ENCODE data around the gene GNB1L. TPM values are rescaled to one million over a fixed set of nuclear protein-coding genes. Genes with fewer than 3 reads are reported as not detected.

GNB1L gene
- polyA plus RNA-seq, 1 donor from 2014 or later = 16.5 TPM

DNA sequence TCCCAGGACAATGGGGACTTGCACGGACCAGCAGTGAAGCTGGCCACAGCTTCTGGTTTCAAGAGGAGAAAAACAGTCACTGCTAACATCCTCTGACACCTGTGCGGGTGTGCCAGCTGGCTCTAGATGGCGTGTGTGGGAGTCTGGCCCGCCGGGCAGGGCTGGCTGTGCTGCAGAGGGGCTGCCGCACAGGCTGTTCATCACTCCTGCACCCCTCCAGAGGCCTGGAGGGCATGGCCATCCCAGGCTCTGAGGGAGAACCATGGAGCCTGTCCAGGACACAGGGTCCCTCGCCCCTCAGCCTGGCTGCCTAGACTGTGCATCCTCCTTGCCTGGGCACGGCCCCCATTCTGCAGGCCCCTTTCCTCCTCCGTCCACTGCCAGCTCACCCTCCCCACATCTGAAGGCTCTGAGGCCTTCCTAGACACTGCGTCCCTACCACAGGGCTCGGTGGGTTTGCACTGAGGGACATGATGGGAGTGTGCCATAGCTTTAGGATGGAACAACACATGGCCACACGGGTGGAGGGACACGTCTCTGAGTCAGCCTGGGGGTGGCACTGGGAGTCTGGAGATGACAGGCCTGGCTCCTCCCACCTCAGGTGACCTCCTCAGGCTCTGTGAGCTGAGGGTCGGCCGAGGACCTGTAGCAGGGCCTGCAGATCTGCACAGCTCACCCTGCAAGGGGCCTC lies 42.1 kb upstream of the GNB1L start:
- no peaks in the 10 kb centered on the region for H3K27me3 ChIP-seq (ENCODE audit: insufficient read depth, low read depth, low read length)
- no peaks in the 10 kb centered on the region for H4K20me1 ChIP-seq (ENCODE audit: insufficient read depth)
- TF ChIP-seq, protein P1, sequence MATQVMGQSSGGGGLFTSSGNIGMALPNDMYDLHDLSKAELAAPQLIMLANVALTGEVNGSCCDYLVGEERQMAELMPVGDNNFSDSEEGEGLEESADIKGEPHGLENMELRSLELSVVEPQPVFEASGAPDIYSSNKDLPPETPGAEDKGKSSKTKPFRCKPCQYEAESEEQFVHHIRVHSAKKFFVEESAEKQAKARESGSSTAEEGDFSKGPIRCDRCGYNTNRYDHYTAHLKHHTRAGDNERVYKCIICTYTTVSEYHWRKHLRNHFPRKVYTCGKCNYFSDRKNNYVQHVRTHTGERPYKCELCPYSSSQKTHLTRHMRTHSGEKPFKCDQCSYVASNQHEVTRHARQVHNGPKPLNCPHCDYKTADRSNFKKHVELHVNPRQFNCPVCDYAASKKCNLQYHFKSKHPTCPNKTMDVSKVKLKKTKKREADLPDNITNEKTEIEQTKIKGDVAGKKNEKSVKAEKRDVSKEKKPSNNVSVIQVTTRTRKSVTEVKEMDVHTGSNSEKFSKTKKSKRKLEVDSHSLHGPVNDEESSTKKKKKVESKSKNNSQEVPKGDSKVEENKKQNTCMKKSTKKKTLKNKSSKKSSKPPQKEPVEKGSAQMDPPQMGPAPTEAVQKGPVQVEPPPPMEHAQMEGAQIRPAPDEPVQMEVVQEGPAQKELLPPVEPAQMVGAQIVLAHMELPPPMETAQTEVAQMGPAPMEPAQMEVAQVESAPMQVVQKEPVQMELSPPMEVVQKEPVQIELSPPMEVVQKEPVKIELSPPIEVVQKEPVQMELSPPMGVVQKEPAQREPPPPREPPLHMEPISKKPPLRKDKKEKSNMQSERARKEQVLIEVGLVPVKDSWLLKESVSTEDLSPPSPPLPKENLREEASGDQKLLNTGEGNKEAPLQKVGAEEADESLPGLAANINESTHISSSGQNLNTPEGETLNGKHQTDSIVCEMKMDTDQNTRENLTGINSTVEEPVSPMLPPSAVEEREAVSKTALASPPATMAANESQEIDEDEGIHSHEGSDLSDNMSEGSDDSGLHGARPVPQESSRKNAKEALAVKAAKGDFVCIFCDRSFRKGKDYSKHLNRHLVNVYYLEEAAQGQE (IDR thresholded peaks at IDR 0.05; ENCODE audit: borderline replicate concordance) = no peak
- TF ChIP-seq TAF1 (IDR thresholded peaks at IDR 0.05; ENCODE audit: low read depth) = no peak
- TF ChIP-seq POLR2AphosphoS5 (IDR thresholded peaks at IDR 0.05) = no peak
- TF ChIP-seq, protein P2, sequence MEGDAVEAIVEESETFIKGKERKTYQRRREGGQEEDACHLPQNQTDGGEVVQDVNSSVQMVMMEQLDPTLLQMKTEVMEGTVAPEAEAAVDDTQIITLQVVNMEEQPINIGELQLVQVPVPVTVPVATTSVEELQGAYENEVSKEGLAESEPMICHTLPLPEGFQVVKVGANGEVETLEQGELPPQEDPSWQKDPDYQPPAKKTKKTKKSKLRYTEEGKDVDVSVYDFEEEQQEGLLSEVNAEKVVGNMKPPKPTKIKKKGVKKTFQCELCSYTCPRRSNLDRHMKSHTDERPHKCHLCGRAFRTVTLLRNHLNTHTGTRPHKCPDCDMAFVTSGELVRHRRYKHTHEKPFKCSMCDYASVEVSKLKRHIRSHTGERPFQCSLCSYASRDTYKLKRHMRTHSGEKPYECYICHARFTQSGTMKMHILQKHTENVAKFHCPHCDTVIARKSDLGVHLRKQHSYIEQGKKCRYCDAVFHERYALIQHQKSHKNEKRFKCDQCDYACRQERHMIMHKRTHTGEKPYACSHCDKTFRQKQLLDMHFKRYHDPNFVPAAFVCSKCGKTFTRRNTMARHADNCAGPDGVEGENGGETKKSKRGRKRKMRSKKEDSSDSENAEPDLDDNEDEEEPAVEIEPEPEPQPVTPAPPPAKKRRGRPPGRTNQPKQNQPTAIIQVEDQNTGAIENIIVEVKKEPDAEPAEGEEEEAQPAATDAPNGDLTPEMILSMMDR (IDR thresholded peaks at IDR 0.05; ENCODE audit: poor library complexity, severe bottlenecking) = no peak
- TF ChIP-seq EP300 (conservative IDR thresholded peaks at IDR 0.05; ENCODE audit: poor library complexity, severe bottlenecking) = no peak
- no peak for TF ChIP-seq EZH2 (IDR thresholded peaks at IDR 0.05; ENCODE audit: borderline replicate concordance, insufficient read depth, low read length, poor library complexity, severe bottlenecking)
- no peak for TF ChIP-seq RAD21 (conservative IDR thresholded peaks at IDR 0.05)
- TF ChIP-seq MXI1 (conservative IDR thresholded peaks at IDR 0.05; ENCODE audit: poor library complexity, severe bottlenecking) = no peak
- TF ChIP-seq SMC3 (conservative IDR thresholded peaks at IDR 0.05; ENCODE audit: poor library complexity) = no peak
- no peaks in the 10 kb centered on the region for H3F3A ChIP-seq (ENCODE audit: insufficient read depth, low read length, poor library complexity, severe bottlenecking)
- no peaks in the 10 kb centered on the region for H3K36me3 ChIP-seq (ENCODE audit: insufficient read depth, low read length)
- H3K4me2 ChIP-seq (ENCODE audit: low read length) = no peak overlapping the region
- H3K27ac ChIP-seq (ENCODE audit: low read length) = no peak overlapping the region
- H3K9ac ChIP-seq (ENCODE audit: low read length) = no peak overlapping the region
- no peaks in the 10 kb centered on the region for H3K9me2 ChIP-seq (ENCODE audit: insufficient read depth, low read length)
- no peaks in the 10 kb centered on the region for H3K9me3 ChIP-seq (ENCODE audit: low read length)
- H3K79me2 ChIP-seq (replicated peaks; ENCODE audit: insufficient read depth, low read length) = no peaks in the 10 kb centered on the region
- H2AFZ ChIP-seq (ENCODE audit: low read depth, low read length) = no peak overlapping the region
- H3K4me3 ChIP-seq (ENCODE audit: low read length) = no peak overlapping the region

DNA sequence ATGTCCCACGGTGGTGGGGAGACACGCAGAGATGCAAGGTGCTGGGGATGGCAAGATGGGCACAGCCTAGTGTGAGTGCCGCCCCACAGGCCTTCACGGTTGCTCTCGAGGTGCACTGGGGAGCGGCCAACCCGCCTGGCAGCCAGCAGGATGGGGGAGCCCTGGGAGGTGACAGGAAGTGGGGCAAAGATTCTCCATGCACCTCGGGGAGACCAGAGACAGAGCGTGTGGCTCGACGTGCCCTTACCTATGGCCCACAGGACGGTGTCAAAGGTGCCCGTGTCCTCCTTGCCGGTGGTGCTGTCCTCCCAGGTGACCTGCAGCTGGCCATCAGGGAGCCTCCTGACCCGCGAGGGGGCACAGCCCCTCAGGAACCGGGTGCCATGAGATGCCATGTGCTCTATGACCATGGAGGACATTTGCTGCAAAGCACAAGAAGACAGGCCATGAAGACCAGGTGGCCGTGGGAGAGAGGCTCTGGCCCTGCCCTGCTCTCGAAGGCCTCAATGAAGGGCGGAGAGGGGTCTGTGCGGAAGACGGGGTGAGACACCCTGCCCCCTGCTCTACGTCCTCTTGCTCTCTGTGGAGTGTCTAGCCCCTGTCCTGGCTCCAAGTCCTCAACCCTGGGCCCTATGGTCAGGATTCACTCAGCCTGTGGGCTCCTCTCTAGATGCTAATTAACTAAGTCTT lies 40.6 kb upstream of the GNB1L start:
- Histone ChIP-seq H3K79me2 (replicated peaks; ENCODE audit: insufficient read depth, low read length) (no peaks in the 10 kb centered on the region), H3K4me3 (ENCODE audit: low read length) (no peak overlapping the region), H3F3A (ENCODE audit: insufficient read depth, low read length, poor library complexity, severe bottlenecking) (no peaks in the 10 kb centered on the region), H3K9me3 (ENCODE audit: low read length) (no peaks in the 10 kb centered on the region), H2AFZ (ENCODE audit: low read depth, low read length) (no peak overlapping the region), H3K27ac (ENCODE audit: low read length) (no peak overlapping the region), H3K36me3 (ENCODE audit: insufficient read depth, low read length) (no peaks in the 10 kb centered on the region), H3K9ac (ENCODE audit: low read length) (no peak overlapping the region), H3K9me2 (ENCODE audit: insufficient read depth, low read length) (no peaks in the 10 kb centered on the region), H3K4me2 (ENCODE audit: low read length) (no peak overlapping the region), H4K20me1 (ENCODE audit: insufficient read depth) (no peaks in the 10 kb centered on the region), H3K27me3 (ENCODE audit: insufficient read depth, low read depth, low read length) (no peaks in the 10 kb centered on the region)
- TF ChIP-seq EZH2 (IDR thresholded peaks at IDR 0.05; ENCODE audit: borderline replicate concordance, insufficient read depth, low read length, poor library complexity, severe bottlenecking) (no peak), MXI1 (conservative IDR thresholded peaks at IDR 0.05; ENCODE audit: poor library complexity, severe bottlenecking) (no peak), RAD21 (conservative IDR thresholded peaks at IDR 0.05) (no peak), TAF1 (IDR thresholded peaks at IDR 0.05; ENCODE audit: low read depth) (no peak), EP300 (conservative IDR thresholded peaks at IDR 0.05; ENCODE audit: poor library complexity, severe bottlenecking) (no peak), POLR2AphosphoS5 (IDR thresholded peaks at IDR 0.05) (no peak), SMC3 (conservative IDR thresholded peaks at IDR 0.05; ENCODE audit: poor library complexity) (no peak)
- TF ChIP-seq, protein P2 (IDR thresholded peaks at IDR 0.05; ENCODE audit: poor library complexity, severe bottlenecking) = no peak
- TF ChIP-seq, protein P1 (IDR thresholded peaks at IDR 0.05; ENCODE audit: borderline replicate concordance) = no peak
